HTR-8/SVneo (cell line): Measurements from ENCODE around the gene VMAC.

Experiments used
- DNase-seq: peaks from one replicate; pipeline ENCODE4 v3.0.0; 2011; ENCODE audit warnings: low spot score, mixed read lengths; ENCODE audit not compliant: insufficient read length
- FAIRE-seq: peaks from 2 replicates; lab custom pipeline; 2011; peaks lifted over from hg19 to GRCh38; lab: Jason Lieb, UNC

VMAC gene

DNA sequence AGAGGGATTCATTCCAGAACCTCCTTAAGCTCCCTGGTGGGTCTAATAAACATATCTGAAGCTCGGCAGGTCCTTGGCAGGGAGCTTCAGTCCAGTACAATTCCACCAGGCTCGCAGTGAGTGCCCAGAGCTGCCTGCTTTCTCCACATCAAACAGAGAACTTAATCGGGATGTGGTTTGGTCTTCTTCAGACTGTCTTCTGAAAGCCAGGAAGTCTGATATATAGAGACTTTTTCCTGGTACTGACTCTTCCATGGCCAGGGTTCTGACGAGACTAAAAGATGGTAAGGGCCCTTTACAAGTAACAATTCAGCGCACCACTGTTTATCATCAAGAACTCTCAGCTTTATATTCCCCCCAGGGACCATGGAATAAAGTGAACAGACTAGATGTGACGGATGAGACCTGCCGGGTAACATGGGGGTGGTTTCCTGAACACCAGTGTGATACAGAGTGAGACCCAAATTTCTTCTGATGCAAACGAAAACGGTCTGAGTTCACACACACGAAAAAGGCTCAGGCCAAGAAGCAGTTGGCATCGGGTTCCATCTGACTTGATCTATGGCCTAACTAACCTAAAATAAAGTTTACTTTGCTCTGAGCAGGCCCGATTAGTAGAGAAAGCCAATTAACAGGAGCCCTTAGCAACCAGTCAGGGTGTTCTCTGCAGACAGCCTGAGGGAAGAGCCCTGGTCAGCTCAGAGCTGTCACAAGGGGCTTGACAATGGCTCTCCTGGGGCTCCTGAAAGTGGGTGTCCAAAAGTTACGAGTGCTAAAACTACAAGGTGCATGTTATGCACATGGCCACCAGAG lies 44.3 kb downstream of the VMAC start:
- FAIRE-seq (no peak), DNase-seq (no peak)

DNA sequence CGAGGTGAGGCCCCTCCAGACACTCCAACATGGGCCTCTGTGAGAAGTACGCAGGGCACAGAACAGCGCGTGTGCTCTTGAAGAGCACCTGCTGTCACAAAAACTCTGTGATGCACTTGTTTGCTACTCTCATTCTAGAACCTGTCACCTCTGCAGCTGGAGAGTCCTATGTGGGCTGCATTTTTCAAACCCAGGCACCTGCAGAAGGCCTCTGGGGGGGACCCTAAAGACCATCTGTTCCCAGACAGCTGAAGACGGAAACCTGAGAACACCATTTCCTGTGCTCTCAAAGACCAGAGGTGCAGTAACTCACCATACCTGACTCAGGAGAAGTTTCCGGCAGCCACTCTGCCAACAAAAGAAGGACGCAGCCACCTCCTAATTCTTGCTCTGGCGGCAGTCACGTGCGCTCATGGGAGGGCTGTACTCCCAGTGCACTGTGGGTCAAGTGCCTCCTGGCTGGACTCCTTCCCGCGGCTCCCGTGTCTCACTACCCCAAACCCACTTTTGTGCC lies 45.2 kb downstream of the VMAC start:
- no peak for FAIRE-seq
- no peak for DNase-seq

DNA sequence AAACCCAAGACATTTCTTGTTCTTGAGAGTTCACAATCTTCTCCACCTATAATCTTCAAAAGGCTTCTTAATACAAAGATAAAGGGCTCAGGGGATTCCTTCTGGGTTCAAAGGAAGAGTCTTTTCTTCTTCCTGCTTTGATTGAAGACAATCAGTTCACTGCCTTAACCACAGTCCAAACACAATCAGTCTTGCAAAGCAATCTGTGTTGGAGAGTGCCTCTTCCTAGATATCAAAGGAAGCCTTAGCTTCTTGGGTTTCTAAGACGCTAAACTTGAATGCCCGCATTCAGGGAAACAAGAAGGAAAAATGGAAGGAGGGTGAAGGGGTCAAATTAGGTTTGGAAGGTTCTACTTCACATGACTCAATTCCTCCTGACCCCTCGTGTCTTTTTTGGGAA lies 46.1 kb downstream of the VMAC start:
- DNase-seq = no peak
- FAIRE-seq = no peak

- DNase-seq = no peak
- no peak for FAIRE-seq
These were observed 46.7 kb downstream of the VMAC start for GRCh38 chr19:5951338-5951861.

GRCh38 chr19:5952193-5953029 lies 47.7 kb downstream of the VMAC start:
- FAIRE-seq (no peak), DNase-seq (no peak)

GRCh38 chr19:5953030-5953589 lies 48.4 kb downstream of the VMAC start:
- FAIRE-seq = no peak
- no peak for DNase-seq

DNA sequence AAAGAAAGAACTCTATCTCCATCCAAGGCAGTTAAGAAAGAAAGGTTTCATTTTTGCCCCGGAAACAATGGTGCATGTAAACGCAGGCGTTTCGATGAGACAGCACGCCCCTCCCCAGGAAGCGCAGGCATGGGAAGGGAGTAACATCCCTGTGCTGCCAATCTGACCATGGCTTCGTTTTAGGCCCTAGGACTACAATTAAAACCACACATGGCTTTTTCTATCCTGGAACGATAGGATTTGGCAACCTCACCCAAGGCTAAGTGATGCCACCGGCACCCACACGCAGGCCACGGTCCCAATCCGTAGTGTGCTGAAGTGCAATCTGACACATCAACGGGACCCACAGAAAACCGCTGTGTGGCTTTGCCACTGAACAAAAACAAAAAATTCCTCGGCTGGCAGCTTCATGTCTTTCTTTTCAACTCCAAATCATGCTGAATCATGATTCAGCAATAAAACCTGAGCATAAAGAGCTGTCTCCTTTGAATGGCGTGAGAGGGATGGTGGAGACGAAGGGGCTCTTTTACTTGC lies 49.1 kb downstream of the VMAC start:
- FAIRE-seq (no peak), DNase-seq (no peak)

- DNase-seq (no peak), FAIRE-seq (no peak)
These were observed 49.6 kb downstream of the VMAC start for GRCh38 chr19:5954293-5954692.

DNA sequence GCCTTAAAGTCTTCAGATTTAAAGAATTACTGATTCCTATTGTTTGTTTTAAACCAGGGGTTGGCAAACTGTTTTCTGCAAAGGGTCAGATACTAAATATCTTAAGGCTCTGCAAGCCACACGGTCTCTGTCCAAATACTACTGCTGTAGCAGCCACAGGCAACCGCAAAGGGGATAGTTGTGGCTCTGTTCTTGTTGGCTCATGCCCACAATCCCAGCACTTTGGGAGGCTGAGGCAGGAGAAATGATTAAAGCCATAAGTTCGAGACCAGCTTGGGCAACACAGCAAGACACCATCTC lies 50.9 kb downstream of the VMAC start:
- no peak for FAIRE-seq
- DNase-seq = no peak

DNA sequence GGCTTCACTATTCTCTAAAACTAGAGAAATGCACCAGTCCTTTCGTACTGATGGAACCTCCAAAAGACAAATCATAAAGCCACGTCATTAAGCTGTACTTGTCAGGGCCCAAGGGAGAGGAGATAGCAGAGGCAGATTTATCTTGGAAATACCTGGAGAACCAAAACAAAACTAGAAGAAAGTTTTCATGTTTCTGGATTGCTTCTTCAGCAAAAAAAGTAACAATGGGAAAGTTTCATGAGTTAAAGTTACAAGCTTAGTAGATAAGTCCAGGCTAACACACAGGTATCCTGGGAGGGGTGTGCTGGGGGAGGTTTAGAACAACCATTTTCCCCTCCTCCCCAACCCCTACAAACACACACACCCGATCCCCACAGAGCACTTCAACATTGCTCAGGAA lies 51.7 kb downstream of the VMAC start:
- DNase-seq = no peak
- FAIRE-seq = no peak

DNA sequence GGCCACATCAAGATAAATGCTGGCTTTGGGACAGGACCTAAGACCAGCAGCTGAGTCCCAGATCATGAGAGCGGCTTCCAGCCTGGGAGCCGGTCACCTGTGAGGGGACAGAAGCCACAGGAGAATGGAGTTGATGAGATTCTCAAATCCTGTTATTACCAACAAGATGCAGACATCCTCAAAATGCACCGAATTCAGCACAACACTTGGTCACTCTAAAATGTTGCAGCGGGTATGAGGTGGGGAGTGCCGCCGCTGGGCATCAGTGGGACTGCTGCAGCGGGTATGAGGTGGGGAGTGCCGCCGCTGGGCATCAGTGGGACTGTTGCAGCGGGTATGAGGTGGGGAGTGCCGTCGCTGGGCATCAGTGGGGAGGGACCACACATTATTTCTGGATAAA lies 52.1 kb downstream of the VMAC start:
- DNase-seq (no peak), FAIRE-seq (no peak)

GRCh38 chr19:5957170-5957569 lies 52.5 kb downstream of the VMAC start:
- FAIRE-seq (no peak), DNase-seq (no peak)

- FAIRE-seq (no peak), DNase-seq (no peak)
These were observed 53.6 kb downstream of the VMAC start for GRCh38 chr19:5958074-5958850.

DNA sequence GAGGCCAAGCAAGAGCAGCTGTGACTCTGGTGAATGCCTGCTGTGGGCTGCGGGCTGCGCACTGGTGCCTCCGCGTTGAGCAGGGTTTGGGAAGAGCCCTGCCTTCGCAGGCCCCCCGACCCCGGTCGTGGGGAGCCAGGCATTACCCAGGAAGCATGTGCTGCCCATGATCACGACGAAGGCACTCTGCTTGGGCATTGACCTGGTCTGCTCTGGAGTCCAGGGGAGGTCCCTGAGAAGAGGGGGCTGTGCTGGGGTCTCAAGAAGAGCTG lies 54.1 kb downstream of the VMAC start:
- DNase-seq = no peak
- no peak for FAIRE-seq

DNA sequence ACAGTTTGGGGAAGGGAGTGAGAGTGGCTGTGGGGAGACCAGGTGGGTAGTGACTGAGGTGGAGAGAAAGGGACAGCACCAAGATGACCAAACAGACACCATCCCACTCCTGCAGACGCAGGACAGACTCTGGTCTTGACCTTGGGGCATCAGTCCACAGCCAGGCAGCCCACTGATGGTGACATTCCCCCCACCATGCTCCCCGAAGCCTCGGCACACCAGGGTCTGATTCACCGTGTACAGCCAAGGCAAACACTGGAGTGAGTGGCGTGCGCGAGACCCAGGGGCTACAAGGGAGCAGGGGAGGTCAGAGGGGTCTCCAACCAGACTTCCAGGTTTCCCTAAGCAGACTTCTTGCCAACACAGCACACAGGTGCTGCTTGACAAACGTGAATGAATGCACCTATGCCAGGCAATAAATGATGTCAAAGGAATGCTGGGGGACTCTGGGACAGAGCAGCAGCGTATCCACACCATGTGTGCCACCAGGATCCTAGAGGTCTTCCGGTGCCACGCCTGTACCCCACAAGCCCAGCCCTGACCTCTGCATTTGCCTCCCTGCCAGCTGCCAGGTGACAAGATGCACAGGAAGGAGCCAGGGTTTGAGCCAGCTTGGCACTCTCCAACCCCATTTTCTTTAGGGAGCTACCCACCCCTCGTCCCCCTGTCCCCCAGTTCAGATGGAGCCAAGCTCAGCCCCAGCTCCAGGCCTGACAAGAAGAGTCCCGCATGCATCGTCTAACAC lies 54.8 kb downstream of the VMAC start:
- FAIRE-seq = no peak
- DNase-seq = no peak
